GM18870 (cell line): ENCODE data around the gene KDELR3.
"Not testable (repeated sequence)": the region's sequence is repeated elsewhere in the genome, so short reads cannot be mapped to it uniquely, and the experiment has no call there.

ENCODE experiments used
- ATAC-seq: cut with Tn5 transposase; IDR thresholded peaks from one replicate; pipeline ENCODE4 v1.9.1; 2021; ENCODE audit warnings: moderate library complexity; ENCODE audit not compliant: unreplicated experiment

Gene KDELR3

GRCh38 chr22:38455530-38456271, 12.2 kb upstream of the KDELR3 start:
- ATAC-seq: no peak

GRCh38 chr22:38456272-38456835, 11.5 kb upstream of the KDELR3 start:
- no peak for ATAC-seq

- no peak for ATAC-seq
Observed at GRCh38 chr22:38456841-38457699, 10.8 kb upstream of the KDELR3 start.

- no peak for ATAC-seq
Observed at GRCh38 chr22:38460426-38460840, 7.5 kb upstream of the KDELR3 start.

- no peak for ATAC-seq
Observed at GRCh38 chr22:38461057-38461413, 6.9 kb upstream of the KDELR3 start.

- no peak for ATAC-seq
Observed at GRCh38 chr22:38461414-38462081, 6.3 kb upstream of the KDELR3 start.

GRCh38 chr22:38462960-38463784, 4.7 kb upstream of the KDELR3 start:
- ATAC-seq: no peak

GRCh38 chr22:38464992-38465672, 2.8 kb upstream of the KDELR3 start:
- no peak for ATAC-seq

- no peak for ATAC-seq
Observed at GRCh38 chr22:38465673-38466490, 2.0 kb upstream of the KDELR3 start.

- no peak for ATAC-seq
Observed at GRCh38 chr22:38467438-38467903, 425 bp upstream of the KDELR3 start.

GRCh38 chr22:38468443-38469305, 778 bp downstream of the KDELR3 start:
- ATAC-seq: no peak

- no peak for ATAC-seq
Observed at GRCh38 chr22:38469306-38469781, 1.4 kb downstream of the KDELR3 start.

GRCh38 chr22:38470179-38470578, 2.3 kb downstream of the KDELR3 start:
- not testable (repeated sequence) for ATAC-seq

GRCh38 chr22:38471237-38471636, 3.3 kb downstream of the KDELR3 start:
- ATAC-seq: no peak

GRCh38 chr22:38474003-38474607, 6.2 kb downstream of the KDELR3 start:
- ATAC-seq: no peak

- ATAC-seq: no peak
Observed at GRCh38 chr22:38477585-38477984, 9.7 kb downstream of the KDELR3 start.

- ATAC-seq: no peak
Observed at GRCh38 chr22:38479096-38479837, 11.4 kb downstream of the KDELR3 start.
